ENCODE results near the gene LLGL2.

The LLGL2 gene

DNA sequence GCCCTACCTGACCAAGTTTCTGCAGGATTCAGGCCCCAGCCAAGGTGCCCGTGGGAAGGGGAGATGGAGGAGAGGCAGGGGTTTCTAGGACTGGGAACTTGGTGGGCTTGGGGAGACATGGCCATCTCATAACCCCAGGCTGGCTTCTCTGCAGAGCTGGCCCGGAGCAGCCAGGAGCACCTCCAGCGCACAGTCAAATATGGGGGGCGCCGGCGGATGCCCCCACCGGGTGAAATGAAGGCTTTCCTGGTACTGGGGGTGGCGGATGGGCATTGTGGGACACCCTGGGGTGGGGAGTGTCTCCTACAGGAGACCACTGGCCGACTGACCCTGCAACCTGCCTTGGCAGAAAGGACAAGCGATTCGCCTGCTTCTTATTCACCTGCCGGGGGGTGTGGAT lies 98.5 kb downstream of the LLGL2 start:
- ChIA-PET CTCF (interaction anchor here (0.8 to 28.7 kb wide), 7 partner anchors 10 to 194 kb away, joined by 3 to 1427 read pairs (median 7); partner anchors contain the start of genes GALK1 and SMIM5), POLR2A (interaction anchor here (1.0 kb wide), 1 partner anchor 9 kb away, joined by 3 read pairs; the partner anchor contains the start of gene SMIM5)
- DNase-seq (ENCODE audit: low read depth, low spot score): no peak
- H3K4me3 ChIP-seq (ENCODE audit: low read depth, low read length): no peak overlapping the region
- TF ChIP-seq, protein P1, sequence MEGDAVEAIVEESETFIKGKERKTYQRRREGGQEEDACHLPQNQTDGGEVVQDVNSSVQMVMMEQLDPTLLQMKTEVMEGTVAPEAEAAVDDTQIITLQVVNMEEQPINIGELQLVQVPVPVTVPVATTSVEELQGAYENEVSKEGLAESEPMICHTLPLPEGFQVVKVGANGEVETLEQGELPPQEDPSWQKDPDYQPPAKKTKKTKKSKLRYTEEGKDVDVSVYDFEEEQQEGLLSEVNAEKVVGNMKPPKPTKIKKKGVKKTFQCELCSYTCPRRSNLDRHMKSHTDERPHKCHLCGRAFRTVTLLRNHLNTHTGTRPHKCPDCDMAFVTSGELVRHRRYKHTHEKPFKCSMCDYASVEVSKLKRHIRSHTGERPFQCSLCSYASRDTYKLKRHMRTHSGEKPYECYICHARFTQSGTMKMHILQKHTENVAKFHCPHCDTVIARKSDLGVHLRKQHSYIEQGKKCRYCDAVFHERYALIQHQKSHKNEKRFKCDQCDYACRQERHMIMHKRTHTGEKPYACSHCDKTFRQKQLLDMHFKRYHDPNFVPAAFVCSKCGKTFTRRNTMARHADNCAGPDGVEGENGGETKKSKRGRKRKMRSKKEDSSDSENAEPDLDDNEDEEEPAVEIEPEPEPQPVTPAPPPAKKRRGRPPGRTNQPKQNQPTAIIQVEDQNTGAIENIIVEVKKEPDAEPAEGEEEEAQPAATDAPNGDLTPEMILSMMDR (IDR thresholded peaks at IDR 0.05; ENCODE audit: insufficient read depth, low read length, missing control alignments): no peak
